GM21390 (cell line): Measurements from ENCODE around the gene KLF6.
"Not testable (repeated sequence)": the region's sequence is repeated elsewhere in the genome, so short reads cannot be mapped to it uniquely, and the experiment has no call there.

Experiments used
- ATAC-seq: cut with Tn5 transposase; IDR thresholded peaks from one replicate; pipeline ENCODE4 v1.9.1; 2021; ENCODE audit not compliant: unreplicated experiment

Gene KLF6

GRCh38 chr10:3737864-3738263 is 47.1 kb downstream of the KLF6 start:
- no peak for ATAC-seq

GRCh38 chr10:3735175-3735574 is 49.8 kb downstream of the KLF6 start:
- ATAC-seq: no peak

- no peak for ATAC-seq
Observed at GRCh38 chr10:3734111-3734510, 50.9 kb downstream of the KLF6 start.

- ATAC-seq: not testable (repeated sequence)
Observed at GRCh38 chr10:3732183-3732582, 52.8 kb downstream of the KLF6 start.

- ATAC-seq: no peak
Observed at GRCh38 chr10:3729397-3729976, 55.5 kb downstream of the KLF6 start.

- no peak for ATAC-seq
Observed at GRCh38 chr10:3728563-3728962, 56.4 kb downstream of the KLF6 start.

- ATAC-seq: no peak
Observed at GRCh38 chr10:3727268-3727667, 57.7 kb downstream of the KLF6 start.
